Stimulated activated CD4-positive, alpha-beta T cell treated with anti-CD3 and anti-CD28 coated beads, Interleukin-4, amount 100 ng/mL, for 1 hour (primary cell): ENCODE measurements around the gene OR9A2.

Source experiments
- DNase-seq: peaks from one replicate; pipeline ENCODE4 v3.0.0-alpha.2; 2020

Gene OR9A2, protein sequence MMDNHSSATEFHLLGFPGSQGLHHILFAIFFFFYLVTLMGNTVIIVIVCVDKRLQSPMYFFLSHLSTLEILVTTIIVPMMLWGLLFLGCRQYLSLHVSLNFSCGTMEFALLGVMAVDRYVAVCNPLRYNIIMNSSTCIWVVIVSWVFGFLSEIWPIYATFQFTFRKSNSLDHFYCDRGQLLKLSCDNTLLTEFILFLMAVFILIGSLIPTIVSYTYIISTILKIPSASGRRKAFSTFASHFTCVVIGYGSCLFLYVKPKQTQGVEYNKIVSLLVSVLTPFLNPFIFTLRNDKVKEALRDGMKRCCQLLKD

DNA sequence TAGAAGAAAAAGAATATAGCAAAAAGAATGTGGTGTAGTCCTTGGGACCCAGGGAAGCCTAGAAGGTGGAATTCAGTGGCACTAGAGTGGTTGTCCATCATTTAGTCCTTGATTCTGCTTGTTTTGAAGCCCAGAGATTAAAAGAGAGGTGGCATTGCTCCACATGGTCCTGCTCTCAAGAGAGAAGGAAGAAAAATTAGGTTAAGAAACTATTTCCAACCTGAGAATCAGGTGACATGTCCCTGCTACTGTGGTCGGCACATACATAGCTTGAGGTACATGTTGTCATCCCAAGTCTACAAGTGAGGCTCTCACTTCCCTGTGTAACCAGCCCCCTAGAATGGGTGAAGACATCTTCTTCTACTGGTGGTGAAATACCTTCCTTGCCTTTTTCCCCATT is at the start of gene OR9A2:
Gene OR9A2 (minus strand): TSS at position 101 of the 400 bp plus-strand sequence. CDS start 0 bp downstream, at position 101.
- no peak for DNase-seq

DNA sequence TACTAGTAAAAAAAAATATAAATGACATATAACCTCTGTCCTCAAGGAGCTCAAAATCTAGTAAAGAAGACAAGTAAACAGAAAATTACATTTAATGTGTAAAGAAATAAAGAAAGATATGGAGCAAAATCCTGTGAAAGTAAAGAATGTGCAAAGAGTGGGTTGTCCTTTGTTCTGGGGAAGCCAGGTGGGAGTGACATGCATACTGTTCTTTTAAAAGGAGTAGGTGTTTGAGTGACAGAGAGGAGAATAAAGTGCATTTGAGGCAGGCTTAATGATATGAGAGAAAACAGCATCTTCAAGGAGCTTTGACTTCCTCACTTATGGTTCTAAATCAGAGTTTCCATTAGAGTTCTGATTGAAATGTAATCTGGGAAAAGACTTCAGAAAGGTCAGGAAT is 47.2 kb upstream of the OR9A2 start:
- no peak for DNase-seq

DNA sequence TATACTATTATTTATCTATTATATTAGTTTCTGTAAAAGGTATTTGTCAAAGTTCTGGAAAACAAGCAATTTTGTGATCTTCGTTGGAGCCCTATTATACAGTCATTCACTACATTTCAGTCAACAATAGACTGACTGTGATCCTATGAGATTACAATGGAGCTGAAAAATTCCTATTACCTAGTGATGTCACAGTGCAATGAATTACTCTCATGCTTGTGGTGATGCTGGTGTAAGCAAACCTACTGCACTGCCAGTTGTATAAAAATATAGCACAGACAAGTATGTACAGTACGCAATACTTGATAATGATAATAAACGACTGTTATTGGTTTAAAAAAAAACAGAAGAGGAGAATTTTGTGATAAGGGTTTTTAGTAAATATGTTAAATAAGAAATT is 46.6 kb upstream of the OR9A2 start:
- DNase-seq = no peak

DNA sequence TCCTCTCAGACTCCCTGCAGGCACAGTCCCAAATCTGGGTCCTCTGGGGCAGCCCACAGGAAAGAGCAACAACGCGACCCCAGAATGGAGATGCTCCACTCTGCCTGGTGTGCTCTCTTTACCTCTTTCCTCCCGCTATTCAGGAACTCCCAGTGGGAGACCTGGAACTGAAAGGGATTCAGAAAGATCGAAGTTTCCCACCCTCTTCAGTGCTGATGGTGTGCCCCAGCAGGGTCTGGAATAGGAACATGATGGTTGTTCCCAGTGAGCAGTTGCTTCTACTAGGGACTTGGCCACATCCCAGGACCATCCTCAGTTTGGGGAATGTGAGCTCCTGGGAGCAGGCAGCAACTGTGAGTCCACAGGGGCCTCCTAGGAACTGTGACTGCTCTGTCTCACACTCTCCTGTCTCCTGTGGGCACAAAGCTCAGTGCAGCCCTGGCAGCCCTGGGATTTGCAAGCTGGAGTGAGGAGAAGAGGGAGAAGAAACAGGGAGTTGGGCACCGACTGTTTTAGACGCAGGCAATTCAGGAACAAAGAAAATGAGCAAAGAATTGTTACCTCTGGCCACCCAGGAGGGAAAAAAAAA is 43.1 kb upstream of the OR9A2 start:
- DNase-seq = no peak

DNA sequence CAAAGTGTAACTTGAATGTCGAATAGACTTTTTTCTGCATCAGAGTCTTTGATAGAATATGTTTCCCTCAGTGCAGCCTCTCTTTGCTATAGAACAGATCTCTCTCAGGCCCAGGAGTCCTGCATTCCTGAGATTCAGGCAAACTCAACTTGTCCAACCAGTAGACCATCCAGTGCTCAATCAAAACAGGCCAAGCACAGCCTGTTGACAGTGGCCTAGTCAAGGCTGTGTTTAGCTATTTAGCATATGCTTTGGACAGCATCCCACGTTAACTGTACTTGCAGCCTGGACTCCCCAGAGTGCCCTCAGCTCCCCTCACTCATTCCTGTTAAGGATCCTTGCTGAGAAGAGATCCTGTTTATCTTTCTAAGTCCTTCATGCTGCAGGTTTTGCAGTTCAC is 41.5 kb upstream of the OR9A2 start:
- no peak for DNase-seq

DNA sequence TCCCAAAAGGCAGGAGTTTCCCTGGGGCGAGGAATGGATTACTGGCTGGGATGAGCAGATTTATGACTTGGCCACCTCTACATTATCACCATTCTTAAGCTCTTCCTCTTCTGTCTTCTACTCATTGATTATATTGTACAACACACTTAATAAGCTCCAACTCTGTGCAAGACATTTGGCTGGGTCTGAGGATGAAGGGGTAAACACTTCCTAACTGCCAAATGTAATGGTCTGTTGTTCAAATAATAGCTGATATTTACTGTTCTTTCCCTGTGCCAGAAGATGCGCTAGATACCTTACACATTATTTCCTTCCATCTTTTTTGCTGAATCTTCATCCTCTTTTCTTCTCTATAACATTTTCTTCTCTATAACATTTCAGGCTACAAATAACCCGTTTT is 36.8 kb upstream of the OR9A2 start:
- no peak for DNase-seq

DNA sequence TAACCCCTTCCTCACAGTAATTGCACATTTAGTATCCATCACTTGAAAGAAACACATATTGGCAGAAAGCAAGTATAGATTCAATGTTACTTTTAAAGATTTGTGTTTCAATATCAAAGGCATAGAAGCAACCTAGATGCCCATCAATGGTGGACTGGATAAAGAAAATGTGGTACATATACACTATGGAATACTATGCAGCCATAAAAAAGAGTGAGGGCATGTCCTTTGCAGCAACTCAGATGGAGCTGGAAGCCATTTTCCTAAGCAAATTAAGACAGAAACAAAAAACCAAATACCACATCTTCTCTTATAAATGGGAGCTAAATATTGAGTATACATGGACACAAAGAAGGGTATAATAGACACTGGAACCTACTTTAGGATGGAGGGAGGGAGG is 28.8 kb upstream of the OR9A2 start:
- DNase-seq = no peak

DNA sequence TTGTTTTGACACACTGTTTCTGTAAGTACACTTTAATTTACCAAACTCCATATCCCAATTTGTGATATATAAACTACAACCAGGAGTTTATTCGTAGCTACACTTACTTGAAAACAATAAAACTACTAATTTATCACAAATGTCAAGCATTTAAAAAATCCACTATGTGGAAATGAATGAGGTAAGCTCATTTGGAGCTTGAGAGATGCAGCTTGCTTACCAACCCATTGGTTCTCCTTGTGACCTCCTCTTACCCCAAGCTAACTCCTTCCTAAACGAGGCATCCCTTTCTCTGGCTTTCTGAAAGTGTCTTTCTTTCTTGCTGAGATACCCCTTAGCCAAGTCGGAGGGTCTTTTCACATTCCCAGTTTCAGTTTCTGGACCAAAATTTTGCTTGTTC is 27.7 kb upstream of the OR9A2 start:
- no peak for DNase-seq

DNA sequence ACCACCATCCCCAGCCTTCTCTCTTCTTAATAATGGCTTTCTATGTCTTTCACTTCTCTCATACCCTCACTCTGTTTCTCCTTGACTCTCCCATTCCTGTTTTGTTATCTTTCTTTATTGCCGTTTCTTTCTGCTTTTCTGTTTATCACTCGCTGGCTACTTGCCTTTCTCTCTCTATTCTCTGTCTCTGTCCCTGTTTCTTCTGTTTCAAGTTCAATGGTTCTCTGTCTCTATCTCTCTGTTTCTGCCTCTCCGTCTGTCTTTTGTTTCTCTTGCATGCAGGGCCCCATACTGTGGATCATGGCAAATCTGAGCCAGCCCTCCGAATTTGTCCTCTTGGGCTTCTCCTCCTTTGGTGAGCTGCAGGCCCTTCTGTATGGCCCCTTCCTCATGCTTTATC is 25.1 kb upstream of the OR9A2 start, which contains the start of gene OR6V1:
Gene OR6V1 (plus strand): TSS at position 301 of the 400 bp plus-strand sequence. CDS start 0 bp downstream, at position 301.
- no peak for DNase-seq

DNA sequence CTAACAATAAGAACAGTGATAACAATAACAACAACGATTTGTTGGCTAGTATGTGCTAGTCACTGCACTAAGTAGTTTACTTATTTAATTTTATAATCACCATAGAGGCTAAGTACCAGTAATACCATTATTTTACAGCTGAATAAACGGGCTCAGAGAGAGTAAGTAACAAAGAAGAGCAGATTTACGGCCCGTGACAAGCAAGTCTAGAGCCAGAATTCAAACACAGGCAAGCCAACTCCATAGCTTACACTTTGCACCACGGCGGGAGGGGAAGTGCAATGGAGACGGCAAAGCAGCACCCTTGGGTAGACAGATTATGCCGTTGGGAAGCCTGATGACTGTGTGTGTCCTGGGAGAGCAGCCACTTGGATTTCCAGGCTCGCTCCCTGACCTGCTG is 24.0 kb upstream of the OR9A2 start:
- DNase-seq = no peak

DNA sequence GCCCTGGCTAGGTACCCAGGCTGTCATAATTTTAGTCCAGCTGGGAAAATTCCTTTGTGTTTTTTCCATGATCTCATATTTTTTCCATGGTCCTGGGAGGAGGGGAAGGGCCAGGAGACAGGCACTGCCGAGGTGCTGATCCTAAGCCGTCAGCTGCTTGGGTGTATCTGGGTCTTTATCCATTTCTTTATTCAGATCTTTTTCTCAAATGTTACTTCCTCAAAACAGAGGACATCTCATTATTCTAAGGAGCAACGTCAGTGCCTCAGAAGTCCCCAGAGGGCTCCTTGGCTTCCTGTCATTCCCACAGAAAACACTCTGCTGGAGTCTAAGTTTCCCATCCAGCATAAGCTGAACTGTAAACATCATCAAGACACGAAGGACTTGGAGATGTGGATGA is 22.4 kb upstream of the OR9A2 start:
- no peak for DNase-seq

DNA sequence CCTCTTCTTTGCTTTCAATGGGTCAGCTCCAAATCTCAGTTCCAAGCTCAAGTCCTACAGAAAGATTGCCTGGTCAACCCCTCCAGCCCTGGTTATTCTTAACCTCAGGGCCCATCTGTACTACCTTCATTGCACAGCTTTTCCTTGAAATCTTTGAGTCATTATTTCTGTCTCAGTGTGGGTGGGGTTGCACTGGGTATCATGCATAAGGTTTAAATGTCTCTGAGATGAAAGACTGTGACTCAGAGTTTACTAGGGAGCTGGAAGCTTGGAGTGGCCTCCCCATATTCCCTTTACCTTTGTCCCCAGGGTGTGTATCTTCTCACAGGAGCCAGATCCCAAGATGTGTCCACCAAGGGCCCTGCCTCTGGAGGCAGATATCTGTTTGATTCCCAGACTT is 21.9 kb upstream of the OR9A2 start:
- DNase-seq = no peak

DNA sequence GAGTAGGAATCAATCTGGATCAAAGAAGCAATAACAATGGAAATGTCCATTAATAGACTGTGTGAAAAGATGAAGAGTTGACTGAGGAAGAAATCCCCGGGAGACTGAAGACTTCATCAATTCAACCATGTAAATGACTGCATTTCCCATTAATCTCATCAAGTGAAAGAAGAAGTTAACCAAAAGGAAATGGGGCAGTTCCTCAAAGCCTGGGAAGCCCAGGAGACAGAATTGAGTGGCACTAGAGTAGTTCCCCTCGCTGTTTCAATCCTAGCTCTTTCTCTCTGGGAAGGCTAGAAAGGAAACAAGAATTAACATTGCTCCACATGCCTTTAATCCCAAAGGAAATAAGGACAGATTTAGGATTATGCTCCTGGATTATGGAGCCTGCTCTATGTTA is 20.4 kb upstream of the OR9A2 start:
- DNase-seq = no peak

DNA sequence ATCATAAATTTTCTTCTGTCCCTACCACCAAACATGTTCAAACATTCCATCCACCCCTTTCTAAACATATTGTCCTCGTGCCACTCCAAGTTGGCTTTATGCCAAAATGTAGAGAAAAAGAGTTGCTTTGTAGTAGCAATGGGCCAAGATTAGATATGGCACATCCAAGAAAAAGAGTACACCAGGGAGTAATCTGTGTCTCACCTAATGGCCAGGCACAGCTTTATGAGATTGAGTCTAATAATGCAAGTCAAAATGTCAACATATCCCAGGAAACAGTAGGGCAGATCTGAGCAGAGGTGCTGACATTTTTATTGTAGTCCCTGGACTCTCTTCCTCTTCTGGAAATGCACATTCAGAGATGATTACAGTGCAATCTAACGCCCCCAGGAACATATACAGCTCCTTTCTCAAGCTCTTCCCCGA is 19.5 kb upstream of the OR9A2 start:
- DNase-seq = no peak

DNA sequence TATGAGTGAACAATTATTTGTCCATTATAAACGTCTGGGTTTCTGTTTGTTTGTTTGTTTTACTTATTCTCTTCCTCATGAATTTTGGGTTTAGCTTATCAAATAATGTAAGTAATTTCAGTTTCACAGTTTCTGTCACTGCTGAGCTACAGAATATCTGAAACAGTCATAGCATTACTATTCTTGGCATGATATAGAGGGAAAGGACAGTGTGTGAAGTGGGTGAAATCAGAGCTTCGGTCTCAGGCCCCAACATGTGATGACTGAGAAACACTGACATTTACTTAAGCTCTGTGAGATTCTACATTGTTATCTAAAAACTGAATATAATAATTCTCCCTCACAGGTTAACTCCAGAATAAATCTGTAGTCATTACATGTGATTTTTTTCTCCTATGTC is 16.5 kb upstream of the OR9A2 start:
- no peak for DNase-seq

DNA sequence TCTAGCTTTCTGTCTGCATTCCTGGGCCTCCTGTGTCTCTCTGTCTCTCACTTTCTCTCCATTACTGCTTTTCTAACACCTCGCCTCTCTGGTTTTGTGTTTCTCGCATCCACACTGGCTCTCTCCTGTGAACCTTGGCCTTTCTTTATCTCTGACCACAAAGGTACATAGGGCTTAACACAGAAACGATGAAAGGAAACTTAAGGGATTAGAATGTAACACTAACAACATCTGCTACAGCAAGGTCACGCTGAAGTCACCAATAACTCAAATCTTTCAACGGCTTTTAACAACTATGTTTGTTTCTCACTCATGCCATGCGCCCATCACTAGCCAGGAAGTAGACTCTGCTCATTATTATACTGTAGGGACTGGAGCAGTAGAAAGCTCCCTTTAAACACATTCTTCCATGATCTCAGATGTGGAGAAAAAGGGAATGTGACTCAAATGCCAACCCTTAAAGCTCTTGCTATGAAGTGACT is 15.9 kb upstream of the OR9A2 start:
- no peak for DNase-seq

DNA sequence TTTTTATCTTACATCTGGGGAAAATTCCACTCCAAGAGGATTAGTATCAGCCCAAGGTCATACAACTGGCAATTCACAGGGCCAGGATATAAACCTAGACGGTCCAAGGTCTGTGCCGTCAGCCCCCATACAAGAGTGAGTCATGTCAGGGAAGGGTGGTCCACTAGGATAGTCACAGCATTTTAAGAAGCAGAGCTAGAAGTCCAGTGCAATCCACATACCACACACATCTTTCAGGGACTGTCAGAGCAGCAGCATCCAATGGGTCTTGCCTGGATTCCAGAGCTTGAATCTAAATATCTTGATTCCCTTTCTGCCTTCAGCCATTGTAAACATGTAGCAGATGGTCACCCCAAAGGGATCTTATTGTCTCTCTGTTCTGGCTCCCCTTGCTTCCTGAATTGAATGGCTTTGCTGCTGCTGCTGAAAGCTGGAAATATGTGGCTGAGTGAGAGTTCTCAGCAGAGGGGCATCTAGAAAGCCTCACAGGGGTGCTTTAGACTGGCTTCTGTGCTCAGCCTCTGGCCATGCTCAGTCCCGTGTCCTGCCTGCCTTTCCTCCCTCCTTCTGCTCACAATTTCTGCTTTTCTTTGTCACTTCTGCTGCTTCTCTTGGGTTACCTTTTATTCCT is 15.3 kb upstream of the OR9A2 start:
- no peak for DNase-seq

DNA sequence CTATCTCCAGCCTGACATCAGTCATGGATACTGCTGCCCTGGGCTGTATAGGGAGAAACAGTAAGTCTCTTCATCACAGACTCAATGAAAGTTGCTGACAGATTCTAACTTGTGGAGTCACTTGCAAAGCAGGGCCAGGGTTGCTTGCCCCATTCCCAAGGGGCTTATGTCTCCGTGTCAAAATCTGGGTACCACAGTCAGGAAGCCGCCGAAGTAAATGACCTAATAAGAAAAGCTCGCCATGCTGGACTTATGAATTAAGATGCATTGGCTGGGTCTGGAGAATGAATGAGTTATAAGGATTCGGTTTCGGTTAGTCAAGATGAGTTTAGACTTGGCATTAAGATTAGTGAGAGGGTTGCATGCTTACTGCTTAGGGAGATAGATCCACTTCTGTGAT is 14.4 kb upstream of the OR9A2 start:
- DNase-seq = no peak

DNA sequence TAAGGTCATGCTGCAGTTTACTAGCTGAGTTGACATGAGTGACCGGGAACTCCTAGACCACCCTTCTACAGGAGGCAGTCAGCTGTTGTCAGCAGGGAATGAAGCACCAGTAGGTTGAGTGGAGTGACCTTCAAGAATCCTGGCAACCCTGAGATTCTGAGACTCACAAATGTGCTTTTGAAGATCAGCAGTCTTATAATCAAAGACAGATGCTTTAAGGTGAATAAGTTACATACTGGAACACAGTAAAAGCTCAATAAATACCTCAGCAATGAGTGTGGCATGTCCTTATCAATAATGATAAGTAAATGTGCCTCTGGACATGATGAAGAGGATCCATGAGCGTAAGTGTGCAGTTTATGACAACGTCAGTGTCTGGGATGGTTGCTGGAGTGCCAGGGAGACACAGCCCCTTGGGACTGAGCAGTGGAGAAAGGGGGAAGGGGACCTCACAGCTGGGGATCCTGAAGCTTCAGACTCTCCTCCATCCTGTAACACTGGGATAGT is 13.3 kb upstream of the OR9A2 start:
- DNase-seq = no peak

DNA sequence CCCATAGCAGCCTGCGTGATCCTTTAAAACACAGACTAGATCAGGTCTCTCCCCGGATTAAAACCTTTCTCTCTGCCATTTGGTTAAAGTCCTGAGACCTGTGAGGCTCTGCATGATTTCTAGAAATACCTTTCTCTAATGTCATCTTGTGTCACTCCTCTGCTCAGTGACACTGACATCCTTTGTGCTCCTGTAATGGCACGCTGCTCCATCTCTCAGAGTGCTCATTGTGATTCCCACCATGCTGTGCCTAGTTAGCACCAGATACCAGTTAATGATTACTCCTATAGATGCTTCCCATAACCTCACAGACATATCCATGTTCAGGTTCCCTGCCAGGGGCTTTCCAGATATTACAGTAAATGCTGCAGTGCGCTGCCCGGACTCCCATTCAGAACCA is 11.7 kb upstream of the OR9A2 start:
- no peak for DNase-seq

DNA sequence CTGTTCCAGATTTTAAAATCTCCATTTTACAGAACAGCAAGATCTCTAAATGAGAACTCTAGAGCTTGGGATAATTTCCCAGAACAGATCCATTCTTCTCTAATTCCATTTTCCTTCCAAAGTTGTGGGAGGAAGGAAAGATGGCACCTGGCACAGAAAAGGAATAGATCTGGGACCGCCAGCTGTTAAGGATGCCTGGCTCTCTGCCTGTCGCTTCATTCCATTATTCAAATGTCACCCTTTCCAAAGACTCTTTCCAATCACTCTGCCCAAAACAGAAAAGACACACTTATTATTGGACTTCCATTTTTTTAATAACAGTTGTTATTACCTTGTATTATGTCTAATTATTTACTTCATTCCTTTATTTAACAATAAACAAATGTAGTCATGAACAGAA is 751 bp upstream of the OR9A2 start:
- no peak for DNase-seq

DNA sequence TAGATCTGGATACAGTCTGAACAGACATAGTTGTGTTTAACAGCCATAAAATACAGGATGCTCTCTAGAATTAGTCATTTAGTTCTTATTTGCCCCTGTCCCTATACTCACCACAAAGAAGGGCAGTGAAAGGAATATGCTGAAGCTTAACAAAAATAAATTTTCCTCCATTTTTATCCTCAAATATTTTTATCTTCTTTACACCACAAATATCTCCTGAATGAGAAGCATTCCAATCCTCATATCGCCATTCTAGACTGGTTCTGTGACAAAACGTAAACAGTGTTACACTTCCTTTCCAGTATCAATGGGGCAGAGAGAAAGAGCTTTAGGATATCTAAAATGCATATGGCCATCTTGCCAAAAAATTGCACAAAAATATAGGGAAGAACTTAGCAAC is 1.6 kb downstream of the OR9A2 start:
- DNase-seq = no peak

DNA sequence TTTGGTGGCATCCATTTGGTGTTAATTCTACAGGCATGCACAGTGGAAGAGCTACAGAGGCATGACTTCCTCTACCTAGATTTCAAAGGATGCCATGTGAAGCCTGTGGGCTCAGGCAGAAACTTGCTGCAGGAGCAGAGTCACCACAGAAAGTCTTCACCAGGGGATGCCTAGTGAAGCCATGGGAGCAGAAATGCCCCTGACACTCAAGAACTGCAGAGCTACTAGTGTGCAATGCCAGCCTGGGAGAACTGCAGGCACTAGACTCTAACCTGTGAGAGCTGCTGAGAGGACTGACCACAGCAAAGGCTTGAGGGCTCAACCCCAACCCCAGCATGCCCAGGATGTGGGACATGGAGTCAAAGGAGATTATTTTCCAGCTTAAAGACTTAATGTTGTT is 3.9 kb downstream of the OR9A2 start:
- no peak for DNase-seq

DNA sequence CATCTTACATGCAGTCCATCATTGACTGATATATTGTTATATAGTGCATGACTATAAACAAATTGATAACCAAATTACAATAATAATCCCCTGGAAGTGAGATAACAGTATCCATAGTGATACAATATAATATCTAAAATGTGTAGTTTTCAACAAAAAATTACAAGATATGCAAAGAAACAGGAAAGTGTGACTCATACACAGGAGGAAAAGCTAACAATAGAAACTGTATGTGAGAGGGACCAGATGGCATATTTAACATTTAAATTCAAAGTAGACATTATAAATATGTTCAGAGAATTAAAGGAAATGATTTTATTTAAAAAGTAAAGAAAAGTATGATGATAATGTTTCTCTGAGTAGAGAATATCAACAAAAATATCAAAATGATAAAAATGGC is 8.0 kb downstream of the OR9A2 start:
- no peak for DNase-seq
